HG02970 (cell line): Measurements from ENCODE around the gene MARCHF2.

Source experiments
- ATAC-seq: cut with Tn5 transposase; IDR thresholded peaks from one replicate; pipeline ENCODE4 v1.9.1; 2021; ENCODE audit warnings: mild to moderate bottlenecking, moderate library complexity, moderate number of reproducible peaks; ENCODE audit not compliant: unreplicated experiment, low FRiP score

The MARCHF2 gene

DNA sequence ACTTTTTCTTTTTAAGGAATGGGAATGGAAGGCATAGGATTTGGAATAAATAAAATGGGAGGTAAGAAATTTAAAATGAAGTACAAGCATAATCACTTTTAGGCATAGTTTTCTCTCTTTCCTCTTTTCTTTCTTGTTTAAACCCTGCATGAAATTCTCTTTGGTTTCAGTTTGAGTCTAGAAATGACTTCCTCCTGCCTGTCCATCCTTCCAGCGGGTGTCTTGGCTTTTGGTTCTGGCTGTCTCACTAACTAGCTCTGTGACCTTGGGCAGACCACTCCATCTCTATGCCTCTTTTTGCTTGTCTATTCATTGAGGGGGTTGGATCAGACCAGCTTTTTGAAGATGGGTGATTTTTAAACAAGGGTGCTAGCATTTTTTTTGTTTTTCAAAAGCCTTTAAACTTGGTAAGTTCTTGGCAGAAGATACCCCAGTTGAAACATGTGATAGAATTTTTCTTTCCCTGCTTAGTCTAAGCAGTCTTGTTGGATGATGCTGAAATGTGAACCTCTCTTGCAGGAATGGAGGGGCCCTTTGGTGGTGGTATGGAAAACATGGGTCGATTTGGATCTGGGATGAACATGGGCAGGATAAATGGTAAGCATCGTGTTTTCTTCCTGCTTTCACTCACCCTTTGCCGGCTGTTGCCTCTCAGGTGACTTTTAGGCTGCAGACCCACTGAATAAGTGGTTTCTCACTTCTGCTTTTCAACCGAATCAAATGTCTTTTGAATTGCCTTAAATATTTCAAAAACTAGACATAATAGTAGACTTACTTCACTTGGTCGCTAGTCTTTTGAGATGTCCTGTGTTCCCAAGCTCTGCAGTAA lies 60.8 kb downstream of the MARCHF2 start:
- ATAC-seq = no peak

DNA sequence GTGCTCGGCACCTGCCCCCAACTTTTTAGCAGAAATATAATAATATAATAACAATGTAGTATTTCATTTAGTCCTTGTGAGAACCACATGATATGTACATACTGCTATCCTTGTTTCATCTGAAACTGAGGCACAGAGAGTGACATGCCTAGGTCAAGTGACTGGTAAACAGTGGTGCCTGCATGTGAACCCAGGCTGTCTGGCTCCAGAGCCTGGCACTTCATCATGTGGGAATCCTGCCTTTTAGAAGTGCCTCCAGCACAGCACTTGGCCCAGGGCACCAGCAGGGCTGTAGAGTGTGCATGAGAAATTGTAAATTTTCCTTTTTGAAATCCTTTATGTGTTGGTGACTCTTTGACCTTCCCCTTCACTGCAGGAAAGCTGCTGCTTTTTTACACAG lies 61.9 kb downstream of the MARCHF2 start:
- no peak for ATAC-seq

DNA sequence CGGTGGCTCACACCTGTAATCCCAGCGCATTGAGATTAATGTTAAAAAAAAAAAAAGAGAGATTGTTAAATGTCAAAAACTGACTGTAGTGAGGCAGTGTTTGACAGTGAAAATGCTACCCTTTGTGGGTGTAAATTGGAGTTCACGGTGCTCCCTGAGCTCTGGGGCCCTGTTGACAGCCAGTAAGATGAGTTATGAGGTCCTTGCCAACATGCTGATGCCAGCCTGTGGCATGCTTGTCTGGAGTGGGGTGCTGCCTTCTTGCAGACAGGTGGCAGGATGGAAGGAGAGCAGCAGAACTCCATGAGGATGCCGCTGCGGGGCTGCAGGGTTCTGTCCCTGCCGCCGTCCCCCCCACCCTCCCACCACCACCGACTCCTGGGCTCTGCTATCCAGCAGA lies 63.4 kb downstream of the MARCHF2 start:
- no peak for ATAC-seq

DNA sequence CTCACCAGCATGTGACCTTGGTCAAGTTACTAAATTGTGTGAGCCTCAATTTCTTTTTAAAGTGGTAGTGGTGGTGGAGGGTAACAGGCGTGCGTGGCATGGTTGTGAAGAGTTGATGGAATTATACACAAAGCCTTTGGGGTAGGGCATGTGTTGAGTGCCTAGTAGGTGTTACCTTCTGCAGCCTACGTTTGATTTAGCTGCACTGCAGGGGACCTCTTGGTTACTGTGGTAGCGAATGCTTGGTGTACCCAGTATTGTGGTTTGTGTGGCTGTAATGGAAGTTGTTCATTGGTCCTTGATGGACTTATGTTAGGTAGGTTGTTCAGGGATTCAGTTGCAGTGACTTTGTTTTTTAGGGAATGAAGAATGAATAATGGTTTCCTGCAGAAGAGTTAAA lies 64.8 kb downstream of the MARCHF2 start:
- no peak for ATAC-seq

DNA sequence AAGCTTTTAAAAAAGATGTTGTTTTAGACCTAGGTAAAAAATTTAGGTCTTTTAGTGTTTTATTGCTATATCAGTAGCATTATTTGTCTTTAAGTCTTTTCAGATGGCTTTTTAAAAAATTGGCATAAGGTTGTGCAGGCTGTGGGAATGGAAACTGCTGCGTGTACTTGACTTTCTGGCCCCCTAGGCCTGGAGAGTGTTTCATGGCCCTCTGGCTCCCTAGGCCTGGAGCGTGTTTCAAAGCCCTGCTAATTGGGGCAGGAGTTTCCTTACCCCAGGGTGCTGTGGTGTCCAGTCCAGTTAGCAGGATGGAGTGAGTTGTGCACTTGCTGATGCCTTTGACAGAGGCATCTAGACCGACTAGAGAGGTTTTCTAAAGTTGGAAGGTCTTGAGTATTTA lies 65.5 kb downstream of the MARCHF2 start:
- no peak for ATAC-seq

DNA sequence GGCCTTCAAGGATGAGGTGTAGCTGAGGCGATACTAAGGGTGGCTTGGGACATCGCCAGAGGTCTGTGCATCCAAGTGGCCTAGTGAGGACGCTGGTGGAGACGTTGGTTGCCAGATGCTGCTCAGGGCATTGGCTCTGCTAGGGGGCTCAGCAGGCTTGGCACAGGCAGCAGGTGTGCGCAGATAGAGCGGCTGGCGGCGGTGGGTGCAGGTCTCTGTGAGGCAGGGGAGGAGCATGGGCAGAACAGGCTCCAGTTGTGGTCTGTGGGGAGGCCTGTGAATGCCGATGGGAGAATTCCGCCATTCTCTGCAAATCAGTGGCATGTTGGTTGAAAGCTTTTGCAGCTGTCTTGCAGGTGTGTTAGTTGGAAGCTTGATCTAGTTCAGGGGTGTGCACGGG lies 68.1 kb downstream of the MARCHF2 start:
- ATAC-seq = no peak

DNA sequence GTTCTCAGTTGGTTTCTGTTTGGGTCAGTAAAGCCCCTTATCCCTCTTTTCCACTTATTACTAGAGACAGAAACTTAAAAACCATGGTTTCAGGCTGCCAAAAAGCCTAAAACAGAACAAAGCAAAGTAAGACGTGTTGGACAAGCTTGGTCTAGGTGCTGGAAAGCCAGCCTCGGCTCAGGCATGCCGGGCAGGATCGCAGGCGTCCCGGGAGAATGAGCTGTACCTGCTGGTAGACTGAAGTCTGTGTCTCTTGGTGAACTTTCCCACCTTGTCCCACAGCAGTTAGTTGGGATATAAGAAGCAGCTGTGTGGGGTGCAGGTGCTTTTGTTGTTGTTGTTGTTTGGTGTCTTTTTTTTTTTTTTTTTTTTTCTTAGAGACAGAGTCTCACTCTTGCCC lies 68.5 kb downstream of the MARCHF2 start:
- ATAC-seq = no peak

DNA sequence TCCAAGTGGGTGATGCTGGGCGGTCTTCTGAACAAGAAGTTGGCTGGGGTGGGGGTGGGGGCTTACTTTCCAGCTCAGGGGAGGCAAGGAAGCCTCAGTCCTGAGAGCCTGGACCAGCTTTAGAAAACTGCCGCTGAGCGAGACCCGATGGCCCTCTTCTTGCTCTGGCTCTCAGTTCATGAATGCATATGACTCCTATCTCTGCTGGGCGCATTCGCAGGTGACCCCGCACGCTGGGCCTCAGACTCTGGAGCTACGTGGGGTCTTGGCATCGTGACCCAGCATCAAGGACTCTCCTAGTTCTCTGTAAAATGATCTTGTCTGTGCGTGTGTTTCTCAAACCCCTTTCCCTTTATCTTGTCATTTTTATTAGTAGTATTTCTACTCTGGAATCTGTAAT lies 69.6 kb downstream of the MARCHF2 start:
- ATAC-seq = no peak

DNA sequence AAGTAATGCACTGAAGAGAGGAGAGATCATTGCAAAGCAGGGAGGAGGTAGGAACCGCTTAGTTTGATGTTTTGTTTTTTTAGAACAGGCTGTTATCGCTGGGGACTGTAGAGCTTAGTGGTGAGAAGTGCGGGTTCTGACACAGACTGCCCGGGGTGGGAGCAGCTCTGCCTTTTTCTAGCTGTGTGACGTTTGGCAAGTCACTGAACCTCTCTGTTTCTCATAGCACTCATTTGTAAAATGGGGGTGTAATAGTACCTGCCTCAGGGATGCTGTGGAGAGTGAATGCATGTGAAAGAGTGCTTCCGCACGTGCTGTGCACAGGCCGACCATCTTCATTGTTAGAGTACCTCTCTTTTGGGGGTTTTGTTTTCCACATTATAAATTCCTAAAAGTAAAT lies 70.1 kb downstream of the MARCHF2 start:
- ATAC-seq = no peak

DNA sequence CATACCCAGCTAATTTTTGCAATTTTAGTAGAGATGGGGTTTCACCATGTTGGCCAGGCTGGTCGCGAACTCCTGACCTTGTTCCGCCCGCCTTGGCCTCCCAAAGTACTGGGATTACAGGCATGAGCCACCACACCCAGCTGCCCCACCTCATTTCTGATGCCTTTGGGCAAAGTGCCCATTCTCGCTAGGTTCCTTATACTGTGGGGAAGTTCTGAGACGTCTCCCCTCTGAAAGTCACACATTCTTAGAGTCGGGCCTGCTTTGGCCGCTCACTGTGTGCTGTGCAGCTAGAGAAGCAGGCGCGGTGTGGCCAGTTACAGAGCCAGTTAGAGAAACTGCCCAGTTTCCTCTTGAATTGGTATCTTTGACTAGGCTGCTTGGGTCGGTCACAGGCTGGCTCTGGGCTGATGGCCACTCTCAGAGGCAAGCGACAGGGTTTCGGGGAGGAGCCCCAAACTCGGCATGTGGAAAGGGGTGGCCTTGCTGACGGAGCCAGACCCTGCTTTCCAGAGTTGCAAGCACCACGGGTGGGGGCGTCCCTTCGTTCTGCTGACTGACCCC lies 71.3 kb downstream of the MARCHF2 start:
- ATAC-seq = no peak

DNA sequence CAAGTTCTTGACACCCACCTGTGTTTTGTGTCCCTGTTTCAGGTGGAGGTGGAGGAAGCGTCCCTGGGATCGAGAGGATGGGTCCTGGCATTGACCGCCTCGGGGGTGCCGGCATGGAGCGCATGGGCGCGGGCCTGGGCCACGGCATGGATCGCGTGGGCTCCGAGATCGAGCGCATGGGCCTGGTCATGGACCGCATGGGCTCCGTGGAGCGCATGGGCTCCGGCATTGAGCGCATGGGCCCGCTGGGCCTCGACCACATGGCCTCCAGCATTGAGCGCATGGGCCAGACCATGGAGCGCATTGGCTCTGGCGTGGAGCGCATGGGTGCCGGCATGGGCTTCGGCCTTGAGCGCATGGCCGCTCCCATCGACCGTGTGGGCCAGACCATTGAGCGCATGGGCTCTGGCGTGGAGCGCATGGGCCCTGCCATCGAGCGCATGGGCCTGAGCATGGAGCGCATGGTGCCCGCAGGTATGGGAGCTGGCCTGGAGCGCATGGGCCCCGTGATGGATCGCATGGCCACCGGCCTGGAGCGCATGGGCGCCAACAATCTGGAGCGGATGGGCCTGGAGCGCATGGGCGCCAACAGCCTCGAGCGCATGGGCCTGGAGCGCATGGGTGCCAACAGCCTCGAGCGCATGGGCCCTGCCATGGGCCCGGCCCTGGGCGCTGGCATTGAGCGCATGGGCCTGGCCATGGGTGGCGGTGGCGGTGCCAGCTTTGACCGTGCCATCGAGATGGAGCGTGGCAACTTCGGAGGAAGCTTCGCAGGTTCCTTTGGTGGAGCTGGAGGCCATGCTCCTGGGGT lies 72.7 kb downstream of the MARCHF2 start:
- ATAC-seq = no peak

DNA sequence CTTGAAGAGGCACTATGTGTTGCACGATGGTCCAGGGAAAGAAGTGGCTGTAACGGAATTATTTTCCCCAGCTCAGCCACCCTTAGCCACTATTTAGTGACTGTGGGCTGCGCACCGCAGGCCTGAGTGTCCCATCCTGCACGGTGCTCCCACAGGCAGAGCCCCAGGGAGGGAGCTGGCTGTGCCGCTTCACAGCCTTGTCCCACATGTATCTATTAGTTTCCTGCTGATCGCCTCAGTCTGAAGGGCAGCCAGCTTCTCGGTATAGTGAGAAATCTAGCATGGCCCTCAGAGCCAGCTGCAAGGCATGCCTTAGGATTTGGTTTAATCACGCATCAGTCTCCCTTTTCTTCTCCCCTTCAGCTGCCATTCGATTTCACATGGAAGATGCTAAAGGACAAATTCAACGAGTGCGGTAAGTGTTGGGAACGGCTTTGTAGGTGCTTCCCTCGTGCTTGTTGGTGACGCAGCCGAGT lies 73.6 kb downstream of the MARCHF2 start:
- no peak for ATAC-seq

DNA sequence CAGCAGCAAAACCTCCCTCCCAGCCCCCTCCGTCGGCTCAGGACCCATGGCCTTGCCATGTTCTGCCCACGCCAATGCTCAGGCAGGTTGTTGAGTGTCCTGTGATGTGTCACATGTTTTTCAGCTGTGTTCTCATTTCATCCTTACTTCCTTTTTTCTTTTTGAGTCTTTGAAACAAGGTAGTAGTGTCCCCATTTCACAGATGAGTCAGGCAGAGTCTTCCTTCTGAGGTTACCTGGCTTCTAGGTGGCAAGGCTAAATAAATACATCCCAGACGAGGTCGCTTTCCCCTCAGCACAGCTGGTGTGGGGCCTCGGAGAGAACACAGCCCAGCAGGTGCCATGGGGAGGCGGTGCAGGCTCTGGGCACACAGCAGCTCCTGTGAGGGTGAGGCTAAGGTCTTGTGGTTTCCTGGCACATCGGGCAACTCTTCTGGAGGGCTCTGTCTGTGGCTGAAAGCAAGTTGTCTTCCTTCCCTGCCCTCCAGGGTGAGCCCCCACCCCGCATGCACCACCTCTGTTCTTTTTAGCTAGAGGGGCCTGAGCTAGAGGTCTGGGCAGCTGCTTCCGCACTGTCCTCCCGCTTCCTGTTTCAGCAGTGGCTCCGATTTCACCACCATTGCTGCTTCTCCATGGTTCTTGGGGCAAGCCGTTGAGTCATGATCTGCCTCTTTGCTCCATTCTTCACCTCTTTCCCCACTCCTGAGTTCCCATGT lies 74.2 kb downstream of the MARCHF2 start:
- ATAC-seq = no peak

DNA sequence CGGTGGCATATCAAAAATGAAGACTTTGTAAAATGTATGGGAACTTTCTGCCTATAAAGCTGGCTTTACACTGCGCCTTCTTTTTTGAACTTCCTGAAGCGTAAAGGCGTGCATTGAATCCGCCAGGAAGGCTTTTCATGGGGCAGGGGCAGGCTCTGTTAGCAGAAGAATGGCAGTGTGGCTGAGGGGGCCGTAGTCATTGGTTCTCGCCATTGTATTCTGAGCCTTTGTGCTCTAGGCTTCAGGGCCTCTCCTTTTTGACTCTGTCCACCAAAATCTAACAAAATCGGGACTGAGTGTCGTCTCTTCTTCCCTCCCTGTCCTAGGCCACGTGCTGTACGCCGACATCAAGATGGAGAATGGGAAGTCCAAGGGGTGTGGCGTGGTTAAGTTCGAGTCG lies 75.3 kb downstream of the MARCHF2 start:
- no peak for ATAC-seq
